HEK293 (cell line): ENCODE measurements around the gene MMP14.

Experiments used
- CTCF ChIA-PET: fragments of 350-600 bp; formaldehyde crosslinking; extraction: SDS; loops from one replicate; lab custom pipeline; 2021; ENCODE audit warnings: antibody characterized with exemption; lab: Yijun Ruan, JAX
- POLR2A ChIA-PET: fragments of 300-600 bp; formaldehyde crosslinking; extraction: SDS; loops from one replicate; lab custom pipeline; 2020; ENCODE audit warnings: antibody characterized with exemption, inconsistent platforms; lab: Yijun Ruan, JAX
- H3K27ac ChIP-seq: fragments of 200-500 bp; sonication (Bioruptor generic); 2 replicates; pipeline ENCODE4 v1.5.1; 2014; ENCODE audit warnings: low read depth, low read length, control low read depth, inconsistent platforms; ENCODE audit errors: extremely low read depth
- H3K36me3 ChIP-seq, 2 experiments: fragments of 200-500 bp in 1 of 2; sonication (Bioruptor generic) in 1 of 2; 1 replicate in 1 of 2; 2 replicates in 1 of 2; pipeline ENCODE4 v1.5.1; 2014 to 2017; ENCODE audit warnings: inconsistent platforms in 2 of 2, low read length in 2 of 2; ENCODE audit not compliant: control insufficient read depth in 2 of 2, insufficient read depth in 1 of 2
- H3K4me1 ChIP-seq: fragments of 200-500 bp; sonication (Bioruptor generic); 2 replicates; pipeline ENCODE4 v1.5.1; 2014; ENCODE audit warnings: mild to moderate bottlenecking, low read length, inconsistent platforms; ENCODE audit not compliant: control insufficient read depth, insufficient read depth
- H3K4me3 ChIP-seq: 2 replicates; pipeline ENCODE4 v1.5.1; 2011; ENCODE audit warnings: low read depth, mild to moderate bottlenecking, control low read depth, low read length, moderate library complexity
- H3K9me3 ChIP-seq: fragments of 200-500 bp; sonication (Bioruptor generic); 2 replicates; pipeline ENCODE4 v1.5.1; 2014; ENCODE audit warnings: low read depth, low read length, inconsistent platforms; ENCODE audit not compliant: control insufficient read depth, insufficient read depth
- BCL6B ChIP-seq: fragments of 450-650 bp; formaldehyde crosslinking; IDR thresholded peaks from 2 replicates; pipeline ENCODE4 v1.5.1; 2017; ENCODE audit warnings: missing biosample characterization, missing genetic modification characterization
- FEZF1 ChIP-seq: fragments of 450-650 bp; formaldehyde crosslinking; IDR thresholded peaks from 2 replicates; pipeline ENCODE4 v1.5.1; 2016; ENCODE audit warnings: missing biosample characterization, missing genetic modification characterization
- GLI2 ChIP-seq: fragments of 450-650 bp; formaldehyde crosslinking; IDR thresholded peaks from 2 replicates; pipeline ENCODE4; 2017; ENCODE audit warnings: missing biosample characterization, missing genetic modification characterization, low read depth, borderline replicate concordance
- MZF1 ChIP-seq: fragments of 450-650 bp; formaldehyde crosslinking; IDR thresholded peaks from 2 replicates; pipeline ENCODE4 v1.5.1; 2017; ENCODE audit warnings: missing biosample characterization, missing genetic modification characterization, borderline replicate concordance
- PBX3 ChIP-seq: sonication (generic); formaldehyde crosslinking; IDR thresholded peaks from 2 replicates; pipeline ENCODE4 v1.8.1; 2022; ENCODE audit warnings: mild to moderate bottlenecking, moderate library complexity, missing genetic modification reagents
- REST ChIP-seq: fragments of 450-650 bp; formaldehyde crosslinking; IDR thresholded peaks from 2 replicates; pipeline ENCODE4 v1.5.1; 2016; ENCODE audit warnings: missing biosample characterization, missing genetic modification characterization
- ZBTB17 ChIP-seq: fragments of 450-650 bp; formaldehyde crosslinking; IDR thresholded peaks from 2 replicates; pipeline ENCODE4 v1.5.1; 2016; ENCODE audit warnings: missing biosample characterization, missing genetic modification characterization
- ZBTB20 ChIP-seq: fragments of 450-650 bp; formaldehyde crosslinking; IDR thresholded peaks from 2 replicates; pipeline ENCODE4 v1.5.1; 2016; ENCODE audit warnings: missing biosample characterization, missing genetic modification characterization
- ZNF132 ChIP-seq: fragments of 450-650 bp; formaldehyde crosslinking; IDR thresholded peaks from 2 replicates; pipeline ENCODE4 v1.5.1; 2017; ENCODE audit warnings: missing biosample characterization, missing genetic modification characterization, borderline replicate concordance
- ZNF16 ChIP-seq: fragments of 450-650 bp; formaldehyde crosslinking; IDR thresholded peaks from 2 replicates; pipeline ENCODE4 v1.5.1; 2016; ENCODE audit warnings: low read depth, missing biosample characterization, missing genetic modification characterization
- ZNF302 ChIP-seq: fragments of 450-650 bp; formaldehyde crosslinking; IDR thresholded peaks from 2 replicates; pipeline ENCODE4 v1.5.1; 2016; ENCODE audit warnings: missing biosample characterization, missing genetic modification characterization, low read depth
- ZNF529 ChIP-seq: fragments of 450-650 bp; formaldehyde crosslinking; IDR thresholded peaks from 2 replicates; pipeline ENCODE4 v1.5.1; 2017; ENCODE audit warnings: missing genetic modification characterization, missing biosample characterization; ENCODE audit not compliant: insufficient replicate concordance
- ZSCAN30 ChIP-seq: fragments of 450-650 bp; IDR thresholded peaks from 2 replicates; pipeline ENCODE4 v1.5.1; 2018; ENCODE audit warnings: missing biosample characterization, mild to moderate bottlenecking, missing genetic modification characterization, moderate library complexity
- ZSCAN4 ChIP-seq: fragments of 450-650 bp; formaldehyde crosslinking; IDR thresholded peaks from 2 replicates; pipeline ENCODE4 v1.5.1; 2017; ENCODE audit warnings: missing biosample characterization, missing genetic modification characterization

MMP14 gene

GRCh38 chr14:22884076-22884737 is 47.8 kb downstream of the MMP14 start:
- Histone ChIP-seq H3K9me3 (no peaks in the 10 kb centered on the region), H3K4me3 (no peak overlapping the region), H3K4me1 (peaks cover 6% of the 10 kb centered on the region), H3K27ac (no peak overlapping the region), H3K36me3 (peaks cover 0 to 5% of the 10 kb centered on the region in 2 experiments; a peak in 2 of 3 replicates)
- TF ChIP-seq BCL6B (tag by site-specific recombination) (no peak), ZNF529 (tag by site-specific recombination) (no peak), FEZF1 (tag by site-specific recombination) (0 out of 2 replicates have a peak, but pooled peaks have one; percentile 4), PBX3 (CRISPR knock-in tag) (no peak), MZF1 (tag by site-specific recombination) (peak; percentile 77; the same call in 1 of the 2 replicates), ZBTB20 (0 out of 2 replicates have a peak, but pooled peaks have one; percentile 5), ZSCAN4 (tag by site-specific recombination) (no peak)
- POLR2A ChIA-PET = interaction anchor here (1.0 to 1.6 kb wide), 2 partner anchors 13 to 35 kb away, joined by 3 to 7 read pairs; partner anchors contain the start of genes LRP10 and RBM23
- CTCF ChIA-PET = interaction anchor here (0.6 to 7.8 kb wide), 11 partner anchors 9 to 314 kb away, joined by 3 to 43 read pairs (median 4); no protein-coding TSS in a partner anchor

GRCh38 chr14:22884738-22885523 is 48.5 kb downstream of the MMP14 start:
- TF ChIP-seq GLI2 (tag by site-specific recombination) (no peak), ZNF16 (no peak), REST (no peak), ZBTB17 (tag by site-specific recombination) (no peak), ZNF132 (tag by site-specific recombination) (no peak), ZNF302 (no peak), ZSCAN30 (tag by site-specific recombination) (no peak)
- Histone ChIP-seq H3K36me3 (no peaks in the 10 kb centered on the region; a peak in 1 of 3 replicates), H3K27ac (no peak overlapping the region), H3K4me1 (peaks cover 6% of the 10 kb centered on the region), H3K4me3 (no peak overlapping the region), H3K9me3 (no peaks in the 10 kb centered on the region)
- POLR2A ChIA-PET = interaction anchor here (1.0 kb wide), 1 partner anchor 34 kb away, joined by 3 read pairs; the partner anchor contains the start of gene RBM23
- CTCF ChIA-PET = interaction anchor here (0.7 to 7.8 kb wide), 13 partner anchors 9 to 549 kb away, joined by 3 to 43 read pairs (median 4); no protein-coding TSS in a partner anchor
